RWPE1 (cell line): ENCODE results near the gene MRPS27.
A peak's percentile ranks its signal among the peaks of the same experiment; 100 is the strongest.
"Not testable (repeated sequence)": the region's sequence is repeated elsewhere in the genome, so short reads cannot be mapped to it uniquely, and the experiment has no call there.

Experiments used
- CTCF ChIA-PET: fragments of 350-600 bp; sonication (Branson Sonifier 250); formaldehyde crosslinking; extraction: SDS; loops from one replicate; lab custom pipeline; 2021; lab: Yijun Ruan, JAX
- POLR2A ChIA-PET: fragments of 400-600 bp; formaldehyde crosslinking; extraction: SDS; loops from one replicate; lab custom pipeline; 2020; ENCODE audit warnings: antibody characterized with exemption; ENCODE audit not compliant: low non-redundant PET; lab: Yijun Ruan, JAX
- DNase-seq: peaks from one replicate; pipeline ENCODE4 v3.0.0; 2012; ENCODE audit warnings: low spot score
- H3K27ac ChIP-seq: fragments of 450-650 bp; 2 replicates; pipeline ENCODE4 v1.5.1; 2017
- TF ChIP-seq, protein P1 (sequence below): fragments of 450-650 bp; conservative IDR thresholded peaks from 2 replicates; pipeline ENCODE4 v1.5.1; 2017; ENCODE audit warnings: low read depth, mild to moderate bottlenecking

Gene MRPS27

DNA sequence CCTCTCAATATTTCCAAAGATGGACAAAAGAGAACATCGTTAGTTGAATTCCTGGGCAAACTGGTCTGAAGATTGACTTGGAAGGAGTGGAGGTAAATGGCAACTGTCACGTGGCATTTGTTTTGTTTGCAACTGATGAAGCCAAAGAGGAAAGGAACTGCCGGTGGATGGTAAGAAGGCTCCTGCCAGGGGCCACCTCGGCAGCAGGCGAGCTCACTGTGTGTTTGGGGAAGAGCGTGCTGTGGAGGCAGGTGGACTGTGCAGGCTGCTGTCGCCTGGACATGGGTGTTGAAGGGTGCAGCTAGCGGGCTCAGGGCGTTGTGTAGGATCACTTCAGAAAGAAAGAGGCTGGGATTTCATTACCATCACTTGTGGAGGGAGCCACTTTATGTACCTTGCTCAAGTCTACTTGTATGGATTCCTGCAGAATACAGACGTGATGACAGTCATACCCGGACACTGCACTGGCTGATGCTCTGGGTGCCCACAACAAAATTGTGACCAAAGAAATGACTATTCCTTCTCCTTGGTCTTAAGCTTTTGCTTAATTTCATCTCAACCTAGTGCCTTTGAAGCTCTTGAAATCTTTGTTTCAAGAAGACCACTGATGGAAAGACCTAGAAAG is 140.1 kb downstream of the MRPS27 start:
- no peak for DNase-seq
- ChIA-PET CTCF (interaction anchor here (0.6 to 0.7 kb wide), 2 partner anchors 20 to 120 kb away, joined by 3 read pairs; no protein-coding TSS in a partner anchor), POLR2A (no interaction called here)
- TF ChIP-seq, protein P1, sequence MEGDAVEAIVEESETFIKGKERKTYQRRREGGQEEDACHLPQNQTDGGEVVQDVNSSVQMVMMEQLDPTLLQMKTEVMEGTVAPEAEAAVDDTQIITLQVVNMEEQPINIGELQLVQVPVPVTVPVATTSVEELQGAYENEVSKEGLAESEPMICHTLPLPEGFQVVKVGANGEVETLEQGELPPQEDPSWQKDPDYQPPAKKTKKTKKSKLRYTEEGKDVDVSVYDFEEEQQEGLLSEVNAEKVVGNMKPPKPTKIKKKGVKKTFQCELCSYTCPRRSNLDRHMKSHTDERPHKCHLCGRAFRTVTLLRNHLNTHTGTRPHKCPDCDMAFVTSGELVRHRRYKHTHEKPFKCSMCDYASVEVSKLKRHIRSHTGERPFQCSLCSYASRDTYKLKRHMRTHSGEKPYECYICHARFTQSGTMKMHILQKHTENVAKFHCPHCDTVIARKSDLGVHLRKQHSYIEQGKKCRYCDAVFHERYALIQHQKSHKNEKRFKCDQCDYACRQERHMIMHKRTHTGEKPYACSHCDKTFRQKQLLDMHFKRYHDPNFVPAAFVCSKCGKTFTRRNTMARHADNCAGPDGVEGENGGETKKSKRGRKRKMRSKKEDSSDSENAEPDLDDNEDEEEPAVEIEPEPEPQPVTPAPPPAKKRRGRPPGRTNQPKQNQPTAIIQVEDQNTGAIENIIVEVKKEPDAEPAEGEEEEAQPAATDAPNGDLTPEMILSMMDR: no peak
- peak overlapping the region; percentile 90 for H3K27ac ChIP-seq

DNA sequence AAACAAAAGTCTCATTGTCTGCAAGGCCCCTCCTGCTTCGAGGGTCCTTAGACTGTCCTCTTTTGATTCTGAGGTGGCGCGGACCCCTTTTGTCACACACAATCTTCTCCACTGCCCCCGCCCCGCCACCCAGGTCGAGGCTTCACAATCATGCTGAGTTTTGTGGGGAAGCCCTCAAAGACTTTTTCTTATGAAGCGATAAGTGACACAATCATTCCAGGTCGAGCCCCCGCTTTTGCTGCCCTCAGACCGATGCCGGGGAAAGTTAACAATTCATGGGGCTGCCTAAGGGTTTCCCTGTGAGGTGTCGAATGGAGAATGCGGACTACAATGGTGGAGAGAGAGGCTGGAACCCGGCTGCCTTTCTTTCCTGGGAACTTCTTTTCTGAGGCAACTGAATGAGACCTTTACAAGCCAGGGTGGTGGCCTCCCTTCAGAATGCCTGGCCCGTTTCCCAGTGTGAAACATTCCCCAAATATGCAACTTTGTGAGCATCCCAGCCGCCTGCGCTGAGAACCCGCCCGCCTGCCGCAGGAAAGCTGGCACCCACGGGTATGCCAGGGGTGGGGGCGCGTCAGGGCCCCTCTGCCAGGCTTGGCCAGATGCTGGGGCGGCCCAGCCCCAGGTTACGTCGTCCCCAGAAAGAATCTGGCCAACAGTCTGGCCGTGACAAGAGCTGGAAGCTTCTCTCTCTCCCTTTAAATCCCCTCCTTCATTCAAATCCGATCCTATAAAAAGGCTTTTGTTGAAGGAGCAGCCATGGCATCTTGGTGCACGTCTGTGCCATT is 140.8 kb downstream of the MRPS27 start:
- TF ChIP-seq, protein P1: no peak
- DNase-seq: peak; percentile 89
- POLR2A ChIA-PET: no interaction called here
- CTCF ChIA-PET: interaction anchor here (0.6 to 0.7 kb wide), 3 partner anchors 20 to 267 kb away, joined by 3 read pairs; no protein-coding TSS in a partner anchor
- peak overlapping the region; percentile 90 for H3K27ac ChIP-seq

DNA sequence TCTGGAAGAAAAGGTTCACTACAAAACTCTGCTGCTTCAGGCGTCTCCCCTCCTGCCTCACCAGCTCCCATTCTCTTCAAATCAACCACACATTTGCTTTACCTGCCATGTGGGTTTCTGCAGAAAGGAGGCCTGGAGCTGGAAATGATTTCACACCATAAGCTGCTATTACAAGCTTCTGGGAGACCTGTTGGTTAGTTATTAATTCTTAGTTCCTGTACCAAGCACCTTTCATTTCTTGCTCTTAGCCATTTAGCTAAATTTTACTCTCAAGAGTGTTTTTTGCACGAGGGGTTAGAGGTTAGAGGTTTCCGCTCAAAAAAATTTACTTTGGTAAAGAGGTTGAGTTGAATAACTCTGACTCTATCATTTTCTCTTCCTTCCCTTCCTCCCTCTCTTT is 142.5 kb downstream of the MRPS27 start:
- H3K27ac ChIP-seq: peak overlapping the region; percentile 90
- POLR2A ChIA-PET: no interaction called here
- DNase-seq: no peak
- TF ChIP-seq, protein P1: no peak
- CTCF ChIA-PET: interaction anchor here (1.3 kb wide), 1 partner anchor 11 kb away, joined by 7 read pairs; no protein-coding TSS in a partner anchor

DNA sequence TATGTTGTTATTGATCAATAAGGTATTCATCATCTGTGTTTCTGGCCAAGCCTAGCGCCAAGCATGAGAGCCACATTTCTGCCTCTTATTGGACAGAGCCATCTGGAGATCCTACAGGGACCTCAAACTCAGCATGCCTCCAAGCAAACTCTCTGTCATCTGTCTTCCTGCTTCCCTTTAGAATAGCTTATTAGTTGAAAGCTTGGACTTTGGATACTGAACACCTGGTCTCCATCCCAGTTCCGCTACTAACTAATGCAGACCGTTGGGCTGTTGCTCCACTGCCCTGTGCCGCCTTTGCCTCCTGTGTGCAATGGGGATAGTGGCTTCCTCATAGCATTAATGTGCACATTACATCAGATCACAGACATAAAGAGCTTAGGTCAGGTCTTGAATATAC is 147.3 kb downstream of the MRPS27 start:
- TF ChIP-seq, protein P1: no peak
- H3K27ac ChIP-seq: no peak overlapping the region
- DNase-seq: no peak
- POLR2A ChIA-PET: interaction anchor here (0.9 kb wide), 1 partner anchor 9 kb away, joined by 3 read pairs; no protein-coding TSS in a partner anchor
- CTCF ChIA-PET: no interaction called here

DNA sequence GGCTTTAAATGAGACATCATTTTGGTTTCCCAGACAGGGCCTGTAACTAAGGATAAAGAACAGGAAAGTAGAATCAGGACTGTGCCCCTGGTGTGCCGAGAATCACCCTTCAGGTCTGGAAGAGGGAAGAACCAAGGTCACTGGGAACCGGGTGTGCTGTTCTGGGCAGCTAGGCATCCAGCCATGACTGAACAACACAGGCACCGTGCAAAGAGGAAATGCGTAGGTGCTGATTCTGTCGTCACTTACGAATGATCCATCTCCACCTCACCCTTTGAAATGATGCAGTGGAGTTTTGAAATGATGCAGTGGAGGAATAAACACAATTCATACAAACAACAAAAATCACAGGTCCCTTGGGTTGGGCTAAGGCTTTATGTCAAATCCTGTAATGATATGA is 148.4 kb downstream of the MRPS27 start:
- CTCF ChIA-PET: interaction anchor here (0.7 kb wide), 1 partner anchor 1645 kb away, joined by 5 read pairs; no protein-coding TSS in a partner anchor
- no peak overlapping the region for H3K27ac ChIP-seq
- POLR2A ChIA-PET: no interaction called here
- no peak for DNase-seq
- TF ChIP-seq, protein P1: no peak

DNA sequence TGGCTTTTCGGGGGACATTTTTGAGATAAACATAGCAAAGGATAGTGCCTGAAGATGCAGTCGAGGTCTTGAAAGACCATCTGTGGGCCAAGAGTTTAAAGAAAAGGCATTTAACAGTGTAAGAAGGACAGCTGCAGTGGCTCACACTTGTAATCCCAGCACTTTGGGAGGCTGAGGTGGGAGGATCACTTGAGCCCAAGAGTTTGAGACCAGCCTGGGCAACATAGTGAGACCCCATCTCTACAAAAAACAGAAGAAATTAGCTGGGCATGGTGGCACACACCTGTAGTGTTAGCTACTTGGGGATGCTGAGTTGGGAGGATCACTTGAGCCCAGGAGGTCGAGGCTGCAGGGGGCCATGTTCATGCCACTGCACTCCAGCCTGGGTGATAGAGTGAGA is 148.9 kb downstream of the MRPS27 start:
- POLR2A ChIA-PET, DNase-seq, H3K27ac ChIP-seq: not testable (repeated sequence)
- CTCF ChIA-PET: interaction anchor here (0.7 kb wide), 1 partner anchor 341 kb away, joined by 3 read pairs; no protein-coding TSS in a partner anchor

DNA sequence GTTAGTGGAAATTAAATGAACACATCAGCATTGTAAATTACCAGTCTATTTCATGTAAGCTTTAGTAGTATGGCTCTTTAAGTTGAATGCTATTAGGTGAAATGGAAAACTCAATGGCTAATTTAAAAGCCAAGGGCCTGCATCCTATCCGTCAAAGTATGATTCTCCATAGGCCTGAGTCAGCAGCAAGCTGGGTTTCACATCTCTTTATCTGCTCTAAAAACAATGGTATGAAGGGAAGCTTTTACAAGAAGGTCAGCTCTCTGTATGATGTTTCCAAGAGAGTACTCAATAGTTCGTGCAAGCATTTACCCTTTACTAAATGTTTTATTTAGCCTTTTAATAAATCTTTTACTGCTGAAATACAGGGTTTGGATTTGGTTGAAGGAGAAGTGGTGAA is 149.9 kb downstream of the MRPS27 start:
- CTCF ChIA-PET: interaction anchor here (0.7 kb wide), 1 partner anchor 31 kb away, joined by 3 read pairs; no protein-coding TSS in a partner anchor
- POLR2A ChIA-PET: no interaction called here
- H3K27ac ChIP-seq: no peak overlapping the region
- TF ChIP-seq, protein P1: no peak
- DNase-seq: no peak
